Measurements from ENCODE around the gene IL19.

IL19 gene

GRCh38 chr1:206800891-206801290 is 30.3 kb downstream of the IL19 start:
- no peak overlapping the region for H2BK12ac ChIP-seq (ENCODE audit: low read length in 2 of 2)
- no peak overlapping the region for H3K9ac ChIP-seq (ENCODE audit: low read length)
- H2BK5ac ChIP-seq (ENCODE audit: low read depth, low read length, poor library complexity, severe bottlenecking) = no peak overlapping the region
- H2AFZ ChIP-seq (ENCODE audit: low read depth, low read length) = no peak overlapping the region
- WGBS = 73% methylated on average over 2 of the region's 3 CpGs
- no peak overlapping the region for H3K18ac ChIP-seq (ENCODE audit: low read depth in 1 of 2, low read length in 2 of 2)
- H4K91ac ChIP-seq (ENCODE audit: low read length) = no peak overlapping the region
- no peak overlapping the region for H3K23ac ChIP-seq (ENCODE audit: low read length in 2 of 2)
- H3K4ac ChIP-seq (ENCODE audit: low read depth in 1 of 2, low read length in 2 of 2) = no peak overlapping the region
- H3K27ac ChIP-seq (ENCODE audit: low read length, poor library complexity, severe bottlenecking) = no peak overlapping the region
- no peaks in the 10 kb centered on the region for H3K4me1 ChIP-seq (ENCODE audit: control insufficient read depth, insufficient read depth, low read depth, low read length)
- H3K27me3 ChIP-seq (ENCODE audit: control insufficient read depth in 1 of 2, insufficient read depth in 1 of 2, low read length in 2 of 2) = peaks cover 0 to 39% of the 10 kb centered on the region in 2 experiments
- no peaks in the 10 kb centered on the region for H3K36me3 ChIP-seq (ENCODE audit: control insufficient read depth in 1 of 2, insufficient read depth in 2 of 2, low read depth in 1 of 2, low read length in 2 of 2)
- H2BK15ac ChIP-seq (ENCODE audit: low read depth, poor library complexity, severe bottlenecking) = no peak overlapping the region
- H3K79me1 ChIP-seq (replicated peaks; ENCODE audit: low read length, poor library complexity, severe bottlenecking) = no peaks in the 10 kb centered on the region
- H3K9me3 ChIP-seq (ENCODE audit: control insufficient read depth, low read length) = no peaks in the 10 kb centered on the region
- no peak overlapping the region for H2AK5ac ChIP-seq (ENCODE audit: low read length, severe bottlenecking)
- DNase-seq = no peak
- H2BK120ac ChIP-seq (ENCODE audit: low read depth, low read length) = no peak overlapping the region
- H3K14ac ChIP-seq (ENCODE audit: low read length in 2 of 2) = no peak overlapping the region
- no peak overlapping the region for H3K4me2 ChIP-seq (ENCODE audit: low read length, poor library complexity, severe bottlenecking)
- H3K4me3 ChIP-seq (ENCODE audit: insufficient read depth in 1 of 2, low read depth in 1 of 2, low read length in 2 of 2) = no peak overlapping the region
- no peak overlapping the region for H4K8ac ChIP-seq (ENCODE audit: low read length)

GRCh38 chr1:206801467-206801866 is 30.9 kb downstream of the IL19 start:
- Histone ChIP-seq H3K14ac (ENCODE audit: low read length in 2 of 2) (no peak overlapping the region), H3K4me3 (ENCODE audit: insufficient read depth in 1 of 2, low read depth in 1 of 2, low read length in 2 of 2) (no peak overlapping the region), H3K18ac (ENCODE audit: low read depth in 1 of 2, low read length in 2 of 2) (no peak overlapping the region), H3K36me3 (ENCODE audit: control insufficient read depth in 1 of 2, insufficient read depth in 2 of 2, low read depth in 1 of 2, low read length in 2 of 2) (no peaks in the 10 kb centered on the region), H3K23ac (ENCODE audit: low read length in 2 of 2) (no peak overlapping the region), H3K4me1 (ENCODE audit: control insufficient read depth, insufficient read depth, low read depth, low read length) (no peaks in the 10 kb centered on the region), H3K9ac (ENCODE audit: low read length) (no peak overlapping the region), H2BK15ac (ENCODE audit: low read depth, poor library complexity, severe bottlenecking) (no peak overlapping the region), H2AFZ (ENCODE audit: low read depth, low read length) (no peak overlapping the region), H2BK120ac (ENCODE audit: low read depth, low read length) (no peak overlapping the region), H2BK5ac (ENCODE audit: low read depth, low read length, poor library complexity, severe bottlenecking) (no peak overlapping the region), H4K91ac (ENCODE audit: low read length) (no peak overlapping the region), H4K8ac (ENCODE audit: low read length) (no peak overlapping the region), H3K27ac (ENCODE audit: low read length, poor library complexity, severe bottlenecking) (no peak overlapping the region), H3K4me2 (ENCODE audit: low read length, poor library complexity, severe bottlenecking) (no peak overlapping the region), H3K27me3 (ENCODE audit: control insufficient read depth in 1 of 2, insufficient read depth in 1 of 2, low read length in 2 of 2) (peaks cover 0 to 39% of the 10 kb centered on the region in 2 experiments), H2BK12ac (ENCODE audit: low read length in 2 of 2) (no peak overlapping the region), H3K4ac (ENCODE audit: low read depth in 1 of 2, low read length in 2 of 2) (no peak overlapping the region), H3K79me1 (replicated peaks; ENCODE audit: low read length, poor library complexity, severe bottlenecking) (no peaks in the 10 kb centered on the region), H2AK5ac (ENCODE audit: low read length, severe bottlenecking) (no peak overlapping the region), H3K9me3 (ENCODE audit: control insufficient read depth, low read length) (no peaks in the 10 kb centered on the region)
- WGBS = 100% methylated on average over 1 of the region's 1 CpG
- DNase-seq = no peak

- DNase-seq = no peak
- no peaks in the 10 kb centered on the region for H3K4me1 ChIP-seq (ENCODE audit: control insufficient read depth, insufficient read depth, low read depth, low read length)
- H3K23ac ChIP-seq (ENCODE audit: low read length in 2 of 2) = no peak overlapping the region
- H2BK120ac ChIP-seq (ENCODE audit: low read depth, low read length) = no peak overlapping the region
- 98% methylated on average over 3 of the region's 4 CpGs for WGBS
- no peak overlapping the region for H3K4ac ChIP-seq (ENCODE audit: low read depth in 1 of 2, low read length in 2 of 2)
- H3K27ac ChIP-seq (ENCODE audit: low read length, poor library complexity, severe bottlenecking) = no peak overlapping the region
- H2BK5ac ChIP-seq (ENCODE audit: low read depth, low read length, poor library complexity, severe bottlenecking) = no peak overlapping the region
- H2AK5ac ChIP-seq (ENCODE audit: low read length, severe bottlenecking) = no peak overlapping the region
- H3K9me3 ChIP-seq (ENCODE audit: control insufficient read depth, low read length) = no peaks in the 10 kb centered on the region
- H3K4me3 ChIP-seq (ENCODE audit: insufficient read depth in 1 of 2, low read depth in 1 of 2, low read length in 2 of 2) = no peak overlapping the region
- no peak overlapping the region for H2BK12ac ChIP-seq (ENCODE audit: low read length in 2 of 2)
- H3K14ac ChIP-seq (ENCODE audit: low read length in 2 of 2) = no peak overlapping the region
- H2BK15ac ChIP-seq (ENCODE audit: low read depth, poor library complexity, severe bottlenecking) = no peak overlapping the region
- H3K9ac ChIP-seq (ENCODE audit: low read length) = no peak overlapping the region
- no peak overlapping the region for H3K18ac ChIP-seq (ENCODE audit: low read depth in 1 of 2, low read length in 2 of 2)
- no peak overlapping the region for H4K91ac ChIP-seq (ENCODE audit: low read length)
- H3K4me2 ChIP-seq (ENCODE audit: low read length, poor library complexity, severe bottlenecking) = no peak overlapping the region
- no peak overlapping the region for H4K8ac ChIP-seq (ENCODE audit: low read length)
- H3K27me3 ChIP-seq (ENCODE audit: control insufficient read depth in 1 of 2, insufficient read depth in 1 of 2, low read length in 2 of 2) = peaks cover 0 to 39% of the 10 kb centered on the region in 2 experiments
- H3K36me3 ChIP-seq (ENCODE audit: control insufficient read depth in 1 of 2, insufficient read depth in 2 of 2, low read depth in 1 of 2, low read length in 2 of 2) = no peaks in the 10 kb centered on the region
- H3K79me1 ChIP-seq (replicated peaks; ENCODE audit: low read length, poor library complexity, severe bottlenecking) = no peaks in the 10 kb centered on the region
- no peak overlapping the region for H2AFZ ChIP-seq (ENCODE audit: low read depth, low read length)
Measured at GRCh38 chr1:206802401-206802800, 31.8 kb downstream of the IL19 start.

- Histone ChIP-seq H3K4me1 (ENCODE audit: control insufficient read depth, insufficient read depth, low read depth, low read length) (no peaks in the 10 kb centered on the region), H3K27me3 (ENCODE audit: control insufficient read depth in 1 of 2, insufficient read depth in 1 of 2, low read length in 2 of 2) (peaks cover 1 to 39% of the 10 kb centered on the region in 2 experiments), H3K79me1 (replicated peaks; ENCODE audit: low read length, poor library complexity, severe bottlenecking) (no peaks in the 10 kb centered on the region), H2BK120ac (ENCODE audit: low read depth, low read length) (no peak overlapping the region), H2AFZ (ENCODE audit: low read depth, low read length) (no peak overlapping the region), H3K14ac (ENCODE audit: low read length in 2 of 2) (no peak overlapping the region), H2AK5ac (ENCODE audit: low read length, severe bottlenecking) (no peak overlapping the region), H3K27ac (ENCODE audit: low read length, poor library complexity, severe bottlenecking) (no peak overlapping the region), H3K36me3 (ENCODE audit: control insufficient read depth in 1 of 2, insufficient read depth in 2 of 2, low read depth in 1 of 2, low read length in 2 of 2) (no peaks in the 10 kb centered on the region), H2BK5ac (ENCODE audit: low read depth, low read length, poor library complexity, severe bottlenecking) (no peak overlapping the region), H3K4me3 (ENCODE audit: insufficient read depth in 1 of 2, low read depth in 1 of 2, low read length in 2 of 2) (no peak overlapping the region), H3K4me2 (ENCODE audit: low read length, poor library complexity, severe bottlenecking) (no peak overlapping the region), H3K23ac (ENCODE audit: low read length in 2 of 2) (no peak overlapping the region), H2BK15ac (ENCODE audit: low read depth, poor library complexity, severe bottlenecking) (no peak overlapping the region), H3K9me3 (ENCODE audit: control insufficient read depth, low read length) (no peaks in the 10 kb centered on the region), H2BK12ac (ENCODE audit: low read length in 2 of 2) (no peak overlapping the region), H4K91ac (ENCODE audit: low read length) (no peak overlapping the region), H3K18ac (ENCODE audit: low read depth in 1 of 2, low read length in 2 of 2) (no peak overlapping the region), H3K9ac (ENCODE audit: low read length) (no peak overlapping the region), H4K8ac (ENCODE audit: low read length) (no peak overlapping the region), H3K4ac (ENCODE audit: low read depth in 1 of 2, low read length in 2 of 2) (no peak overlapping the region)
- WGBS = 94% methylated on average over 8 of the region's 8 CpGs
- DNase-seq = no peak
Measured at GRCh38 chr1:206803221-206803730, 32.7 kb downstream of the IL19 start.
